Stimulated activated CD8-positive, alpha-beta memory T cell treated with anti-CD3 and anti-CD28 coated beads, Interleukin-7, amount 100 ng/mL, for 48 hours (primary cell): ENCODE measurements around the gene NUP214.

Experiments
- DNase-seq, 2 donors: peaks; one replicate each; pipeline ENCODE4 v3.0.0-alpha.2; 2020; ENCODE audit warnings: low read depth in 1 of 2; ENCODE audit errors: extremely low read depth in 1 of 2

Gene NUP214

DNA sequence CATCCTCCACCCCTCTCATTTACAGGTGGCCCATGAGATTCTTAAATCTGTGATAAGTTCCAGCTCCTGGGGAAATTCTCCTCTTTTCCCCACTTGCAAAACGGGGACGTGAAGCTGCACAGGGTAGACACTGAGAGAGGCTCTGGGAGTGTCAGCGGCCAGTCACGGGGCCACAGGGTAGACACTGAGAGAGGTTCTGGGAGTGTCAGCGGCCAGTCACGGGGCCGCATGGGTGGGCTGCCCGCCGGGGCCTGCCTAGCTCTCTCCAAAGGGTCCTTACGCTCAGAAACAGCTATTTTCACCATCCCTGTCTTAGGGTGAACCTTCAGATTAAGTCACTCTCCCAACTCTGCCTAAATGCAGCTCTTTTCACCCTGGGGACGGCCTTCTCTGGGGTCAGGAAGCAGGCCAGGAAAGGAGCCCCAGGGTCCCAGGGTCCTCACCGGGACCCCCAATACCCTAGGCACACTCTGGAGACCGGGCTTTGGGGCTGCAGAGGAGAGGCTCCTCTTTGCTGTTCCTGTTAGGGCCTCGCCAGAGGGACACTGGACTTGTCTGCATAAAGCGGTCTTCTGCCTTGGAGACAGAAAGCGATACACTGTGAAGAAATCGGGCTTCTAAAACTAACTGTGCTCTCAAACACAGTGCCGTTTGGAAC, 149.4 kb downstream of the NUP214 start:
- no peak for DNase-seq

DNA sequence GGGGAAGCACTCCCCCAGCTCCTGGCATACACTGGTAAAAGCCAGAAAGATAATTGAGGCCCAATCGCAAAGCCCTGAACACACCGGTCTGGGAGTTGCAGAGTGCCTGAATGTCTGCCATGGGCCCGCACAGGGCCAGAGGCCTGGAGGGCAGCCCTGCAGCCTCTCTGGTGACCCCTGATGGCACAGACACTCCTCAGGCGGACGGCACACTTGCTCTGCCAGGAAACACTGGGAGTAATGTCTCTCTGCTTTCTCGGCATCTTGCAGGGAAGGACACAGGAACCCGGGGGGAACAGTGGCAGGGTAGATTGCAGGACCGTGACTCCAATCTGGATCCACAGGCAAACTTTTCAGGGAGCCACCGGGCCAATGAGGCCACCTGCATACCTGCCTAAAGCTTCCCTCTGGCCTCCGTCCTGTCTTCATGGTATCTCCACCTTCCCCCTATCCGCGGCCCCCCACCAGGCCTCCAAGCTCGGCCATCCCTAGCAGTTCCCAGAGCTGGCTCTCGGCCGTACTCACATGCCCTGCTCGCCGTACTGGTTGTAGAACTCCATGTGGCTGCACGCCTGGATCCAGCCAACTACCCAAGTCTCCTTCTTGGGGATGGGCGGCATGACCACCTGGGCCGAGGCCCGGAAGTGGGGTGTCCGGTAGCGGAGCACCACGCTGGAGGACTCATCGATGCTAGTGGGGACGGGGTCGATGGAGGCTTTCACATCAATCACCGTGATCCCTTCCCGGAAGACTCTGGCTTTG, 150.1 kb downstream of the NUP214 start:
- DNase-seq: no peak

DNA sequence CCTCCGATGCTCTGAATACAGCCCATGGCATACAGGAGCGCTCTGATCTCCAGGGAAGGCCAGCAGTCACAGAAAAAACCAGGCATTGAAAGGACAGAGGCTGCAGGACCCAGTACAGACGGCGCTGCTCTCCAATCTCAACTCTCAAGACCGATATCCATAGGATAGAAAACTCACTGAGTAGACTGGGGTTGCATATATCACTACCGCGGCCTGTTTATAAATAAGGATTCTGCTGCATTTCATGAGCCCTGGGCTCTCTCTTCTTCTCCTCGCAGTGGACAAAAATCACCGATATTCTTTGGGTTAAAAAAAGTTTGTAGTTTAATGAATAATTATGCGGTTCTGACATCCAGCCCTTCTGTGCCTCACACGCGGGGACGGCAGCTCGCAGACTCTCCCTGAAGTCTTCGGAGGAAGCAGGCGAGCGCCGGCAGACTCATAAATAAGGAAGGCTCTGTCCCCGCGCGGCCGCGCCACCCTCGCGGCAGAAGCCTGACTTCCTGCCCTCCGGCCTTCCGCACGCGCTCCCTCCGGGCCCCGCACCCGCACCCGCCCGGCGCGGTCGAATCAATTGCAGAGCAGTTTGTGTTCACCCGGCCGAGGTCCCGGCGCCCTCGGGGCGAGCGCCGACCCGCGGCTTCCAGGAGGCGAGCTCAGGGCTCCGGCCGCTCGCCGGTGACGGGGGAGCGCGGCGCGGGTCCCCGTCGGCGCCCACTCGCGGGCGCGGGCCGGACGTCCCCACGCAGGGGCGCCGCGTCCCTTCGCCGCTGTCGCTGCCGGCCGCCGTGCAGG, 150.9 kb downstream of the NUP214 start, which contains the start of gene FAM78A:
Gene FAM78A (minus strand): TSS at position 417 of the 795 bp plus-strand sequence. CDS start 331 bp downstream, at position 86.
- peak in 1 of 2 donors; percentile 22 for DNase-seq

DNA sequence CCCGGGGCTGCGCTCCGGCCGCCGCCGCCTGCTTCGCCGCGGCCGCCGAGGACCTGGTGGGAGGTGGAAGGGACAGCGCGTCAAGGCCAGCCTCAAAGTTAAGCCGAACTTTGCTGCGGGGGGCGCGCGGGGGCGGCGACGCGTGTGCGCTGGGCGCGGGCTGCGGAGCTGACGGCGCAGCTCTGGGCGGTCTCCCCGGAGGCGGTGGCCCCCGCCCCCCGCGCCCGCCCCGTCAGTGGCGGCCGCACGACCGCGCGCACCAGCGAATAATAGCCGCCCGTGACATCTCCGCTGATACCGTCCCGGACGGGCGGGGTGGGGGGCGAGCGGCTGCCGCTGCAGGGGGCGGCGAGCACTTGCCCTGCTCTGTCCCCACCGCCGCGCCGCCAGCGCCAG, 151.5 kb downstream of the NUP214 start:
- DNase-seq: no peak

DNA sequence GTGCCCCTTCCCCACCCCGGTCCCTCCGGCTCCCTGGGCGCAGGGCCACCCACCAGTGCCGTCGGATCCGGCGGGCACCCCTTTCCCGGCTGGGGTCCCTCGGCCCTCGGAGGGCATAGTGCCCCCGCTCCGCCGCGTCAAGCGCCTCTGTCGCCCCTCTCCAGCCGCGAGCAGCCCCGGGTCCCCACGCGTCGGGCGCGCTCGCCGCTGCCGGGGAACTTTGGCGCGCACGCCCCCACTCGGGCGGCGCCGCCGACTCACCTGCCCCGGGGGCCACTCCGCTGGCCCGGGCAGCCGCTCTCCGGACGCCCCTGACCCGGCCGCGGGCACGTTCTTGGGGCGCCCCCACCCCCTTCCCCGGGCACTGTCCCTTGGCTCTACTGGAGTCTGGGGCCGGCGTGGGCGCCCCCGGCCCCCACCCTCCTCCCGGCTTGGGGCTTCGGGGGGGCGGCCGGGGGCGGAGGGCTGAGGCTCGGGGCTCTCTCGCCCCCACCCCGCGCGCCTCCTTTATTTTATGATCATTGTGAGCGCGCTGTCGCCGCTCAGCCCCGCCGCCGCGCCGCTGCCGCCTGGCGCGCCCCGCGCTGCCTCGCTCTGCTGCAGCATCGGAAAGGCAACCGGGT, 152.0 kb downstream of the NUP214 start:
- DNase-seq: no peak

DNA sequence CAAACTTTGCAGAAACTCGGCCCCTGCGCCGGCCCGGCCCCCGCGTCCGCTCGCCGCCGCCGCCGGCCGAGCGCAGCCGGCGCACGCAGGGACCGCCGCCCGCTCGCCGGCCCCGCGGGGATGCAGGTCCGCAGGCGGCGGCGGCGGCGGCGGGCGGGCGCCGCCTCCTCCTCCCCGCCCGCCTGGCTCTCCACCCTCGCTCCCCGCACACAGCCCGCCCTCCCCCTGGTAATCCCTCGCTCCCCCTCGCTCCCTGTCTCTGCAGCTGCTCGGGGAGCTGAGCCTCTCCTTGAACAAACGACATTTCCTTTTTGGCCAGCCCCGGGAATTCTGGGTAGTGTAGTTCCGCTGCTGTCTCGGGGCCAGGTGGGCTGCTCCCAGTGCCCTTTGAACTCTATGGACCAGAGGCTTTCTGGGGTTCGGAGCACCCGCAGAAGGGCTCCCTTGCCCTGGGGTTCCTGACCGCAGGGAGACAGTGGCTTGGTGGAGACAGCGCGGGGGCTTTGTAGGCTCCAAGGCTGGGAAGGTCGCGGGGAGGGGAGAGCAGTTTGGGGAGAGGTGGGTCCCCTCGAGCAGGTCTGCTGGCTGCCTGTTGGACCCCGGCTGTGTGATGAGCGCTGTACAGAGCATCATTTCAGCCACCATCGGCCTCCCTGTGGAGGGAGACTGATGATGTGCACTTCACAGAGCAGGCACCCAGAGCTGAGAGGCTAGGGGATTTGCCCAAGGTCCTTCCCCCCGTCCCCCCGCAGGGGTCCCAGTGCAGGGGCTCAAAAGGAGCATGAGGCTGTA, 152.7 kb downstream of the NUP214 start:
- peak in 1 of 2 donors; percentile 68 for DNase-seq

DNA sequence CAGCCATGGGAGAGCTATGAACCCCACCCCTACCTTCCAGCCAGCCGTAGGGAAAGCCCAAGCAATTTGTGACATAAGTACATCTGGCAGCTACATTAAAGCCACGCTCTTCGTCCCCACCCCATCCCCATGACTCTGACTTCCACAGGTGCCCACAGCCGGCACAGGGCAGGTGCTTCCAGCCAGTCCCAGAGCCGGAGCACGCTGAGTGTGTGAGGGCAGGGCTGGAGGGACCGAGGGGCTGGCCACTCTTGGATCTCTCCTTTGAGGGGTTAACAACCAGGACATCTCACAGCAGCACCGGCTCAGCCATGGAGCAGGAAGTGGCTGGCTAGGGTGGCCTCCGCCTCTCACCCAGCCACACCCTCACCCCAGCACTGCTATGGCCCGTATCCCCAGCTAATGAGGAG, 153.3 kb downstream of the NUP214 start:
- DNase-seq: no peak

DNA sequence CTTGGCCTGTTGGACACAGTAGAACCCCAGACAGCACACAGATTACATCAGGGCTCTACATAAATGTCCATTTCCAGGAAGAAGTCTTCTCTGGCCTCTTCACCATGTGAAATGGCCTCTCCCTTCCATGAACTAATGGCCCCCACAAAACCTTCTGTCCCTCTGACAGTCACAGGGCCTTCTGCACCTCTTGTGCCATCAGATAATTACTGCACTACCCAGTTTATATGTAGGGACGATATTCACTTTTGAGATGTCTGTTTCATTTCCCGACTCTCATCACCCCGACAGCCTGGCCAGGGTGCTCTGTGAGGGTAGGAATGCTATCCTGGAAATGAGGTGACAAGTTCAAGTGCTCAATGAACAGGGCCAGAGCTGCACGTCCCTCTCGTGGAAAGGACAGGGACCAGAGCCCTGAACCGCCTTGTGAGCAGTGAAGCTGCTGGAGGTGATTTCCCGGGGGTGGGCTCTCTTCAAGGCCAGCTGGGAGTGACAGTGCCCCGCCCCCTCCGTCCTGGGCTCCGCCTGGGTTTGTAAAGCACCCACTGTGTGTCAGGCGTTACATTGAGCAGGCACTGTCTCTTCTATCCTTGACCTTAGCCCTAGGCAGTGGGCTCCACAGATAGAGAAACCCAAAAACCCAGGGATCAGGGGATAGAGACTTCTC, 153.9 kb downstream of the NUP214 start:
- DNase-seq: no peak

DNA sequence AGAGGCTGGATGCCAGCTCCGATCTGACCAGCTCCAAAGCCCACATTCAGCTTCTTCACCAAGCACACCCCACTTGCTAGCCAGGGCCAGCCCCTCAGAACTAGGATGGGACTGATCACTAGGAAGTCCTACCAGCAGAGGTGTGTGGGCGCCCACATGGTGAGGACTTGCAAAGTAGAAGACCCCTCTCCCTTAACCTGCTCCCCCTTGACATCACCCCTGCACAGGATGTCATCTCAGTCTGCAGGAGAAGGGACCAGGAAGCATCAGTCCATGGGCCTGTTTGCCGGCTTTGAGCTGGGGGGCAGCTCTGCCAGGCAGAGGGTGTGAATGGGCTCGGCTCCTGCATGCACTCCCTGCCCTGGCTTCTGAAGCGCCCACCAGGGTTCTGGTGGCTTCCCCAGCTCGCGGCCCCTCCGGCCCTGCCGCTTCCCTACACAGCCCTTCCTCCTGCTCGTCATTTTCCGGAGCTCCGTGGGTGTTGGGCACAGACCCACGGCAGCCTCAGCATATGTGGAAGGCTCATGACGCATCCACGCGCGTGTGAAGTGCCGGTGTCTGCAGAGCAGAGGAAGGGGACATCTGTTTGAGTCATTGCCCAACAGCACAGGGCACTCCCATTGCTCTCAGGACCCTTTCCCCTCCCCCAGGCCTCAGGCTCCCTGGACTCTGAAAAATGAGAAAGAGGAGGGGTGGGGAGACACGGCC, 154.6 kb downstream of the NUP214 start:
- no peak for DNase-seq

DNA sequence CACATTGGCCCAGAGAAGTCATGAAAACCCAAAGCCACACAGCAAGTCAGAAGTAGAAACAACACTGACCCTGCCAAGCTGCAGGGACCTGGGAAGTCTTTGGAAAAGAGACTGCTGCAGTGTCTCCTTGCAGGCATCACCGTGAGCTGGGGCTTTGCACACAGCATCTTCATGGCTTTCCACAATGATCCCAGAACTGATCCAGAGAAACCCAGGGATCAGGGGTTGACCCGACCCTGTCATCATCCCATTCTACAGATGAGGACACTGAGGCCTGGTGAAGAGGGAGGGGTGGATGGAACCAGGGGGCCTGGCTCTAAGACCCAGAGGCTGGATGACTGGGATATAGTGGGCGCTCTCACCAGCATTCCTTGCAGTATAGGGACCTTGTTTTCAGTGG, 155.3 kb downstream of the NUP214 start:
- DNase-seq: no peak

DNA sequence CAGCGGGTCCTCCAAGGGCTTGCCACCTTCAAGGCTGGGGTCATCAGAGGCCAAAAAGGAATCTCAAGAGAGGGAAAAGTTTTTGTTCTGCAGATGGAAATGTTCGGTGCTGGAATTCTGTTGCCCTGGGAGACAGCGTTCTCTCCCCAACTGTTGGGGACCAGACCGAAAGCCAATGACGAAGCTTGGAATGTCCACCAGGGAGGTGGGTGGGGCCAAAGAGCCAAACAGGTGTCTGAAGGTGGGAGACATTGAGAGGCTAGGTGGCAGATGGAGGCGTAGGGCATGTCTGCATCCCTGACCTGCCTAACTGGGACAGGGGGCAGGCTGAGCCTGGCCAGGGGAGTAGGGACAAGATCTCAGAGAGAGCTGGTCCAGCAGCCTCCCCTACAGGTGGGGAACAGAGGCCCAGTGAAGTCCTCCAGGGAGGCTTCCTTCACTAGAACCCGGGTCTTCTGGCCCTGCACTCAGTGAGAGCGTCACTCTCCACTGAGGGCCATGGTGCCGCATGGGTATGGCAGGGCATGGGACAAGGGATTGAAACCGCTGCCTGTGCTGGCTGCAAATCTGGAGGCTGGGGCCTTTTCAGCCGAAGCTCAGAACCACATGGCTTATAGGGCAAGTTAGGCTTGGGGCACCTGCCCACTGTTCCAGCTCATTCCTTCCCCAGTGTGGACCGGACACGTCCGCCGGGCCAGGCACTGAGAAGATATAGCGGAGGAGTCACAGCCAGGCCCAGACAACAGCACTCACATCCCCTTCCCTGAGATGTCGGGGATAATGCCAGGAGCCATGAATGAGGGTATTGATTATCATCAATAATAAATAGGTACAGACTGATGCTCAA, 156.0 kb downstream of the NUP214 start:
- no peak for DNase-seq

DNA sequence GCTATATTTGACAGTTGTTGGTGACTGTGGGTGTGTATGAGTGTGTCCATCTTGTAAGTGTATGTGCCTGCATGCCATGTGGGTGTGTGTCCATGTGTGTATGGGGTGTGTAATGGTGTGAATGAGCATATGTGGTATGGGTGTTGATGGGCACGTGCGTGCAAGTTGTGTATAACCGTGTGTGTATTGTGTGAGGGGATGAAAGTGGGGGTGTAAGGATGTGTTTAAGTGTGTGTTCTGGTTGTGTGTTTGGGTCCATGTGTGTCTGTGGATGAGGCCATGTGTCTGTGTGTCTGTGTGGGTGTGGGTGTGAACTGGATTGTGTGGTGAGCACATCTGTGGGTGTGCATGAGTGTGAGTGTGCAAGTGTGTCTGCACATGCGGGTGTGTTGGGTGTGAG, 156.8 kb downstream of the NUP214 start:
- no peak for DNase-seq

DNA sequence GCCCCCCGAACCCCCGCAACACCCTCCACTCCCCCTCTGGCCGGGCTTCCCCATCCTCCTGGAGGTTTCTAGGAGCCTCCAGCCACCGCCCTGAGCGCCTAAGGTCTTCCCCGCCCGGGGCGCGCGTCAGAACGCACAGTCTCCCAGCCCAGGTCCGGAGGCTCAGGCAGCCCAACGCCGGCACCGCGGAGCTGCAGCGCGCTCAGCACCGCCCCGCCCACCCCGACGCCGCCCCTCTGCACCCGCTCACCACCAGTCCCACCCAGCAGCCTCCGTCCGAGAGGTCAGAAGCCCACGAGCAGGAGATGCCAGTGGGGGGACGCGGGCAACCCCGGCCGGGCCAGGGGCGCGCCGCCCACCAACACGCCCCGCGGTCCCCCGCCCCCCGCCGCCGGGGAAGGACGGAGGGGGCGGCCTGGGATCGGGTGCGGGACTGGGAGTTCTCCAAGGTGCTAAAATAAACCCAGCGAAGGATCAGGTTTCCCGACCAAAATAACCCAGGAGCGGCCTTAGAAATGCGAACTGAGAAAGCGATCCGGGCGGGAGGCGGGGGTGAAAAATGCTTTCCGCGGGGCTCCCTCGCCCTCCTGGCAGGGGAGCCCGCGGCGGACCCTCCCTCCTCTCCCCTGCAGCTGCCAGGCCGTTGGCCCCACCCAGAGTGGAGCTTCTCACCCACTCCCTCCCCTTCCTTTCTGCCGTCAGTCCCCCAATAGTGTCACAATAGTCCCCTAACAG, 157.5 kb downstream of the NUP214 start:
- no peak for DNase-seq
